Measurements from ENCODE around the gene ZNF444.
"Not testable (repeated sequence)": the region's sequence is repeated elsewhere in the genome, so short reads cannot be mapped to it uniquely, and the experiment has no call there.

GRCh38 chr19:56207581-56207980 is 66.5 kb downstream of the ZNF444 start:
- TF ChIP-seq EZH2 (IDR thresholded peaks at IDR 0.05); FOXP2 (optimal IDR thresholded peaks at IDR 0.05; ENCODE audit: control extremely low read depth, extremely low read length, insufficient read depth); POLR2AphosphoS5 (IDR thresholded peaks at IDR 0.05; ENCODE audit: borderline replicate concordance, low read depth, low read length): not testable (repeated sequence)
